ENCODE data around the gene C1QTNF1. TPM values are rescaled to one million over a fixed set of nuclear protein-coding genes. Genes with fewer than 3 reads are reported as not detected.

The C1QTNF1 gene
- total RNA-seq, 1 experiment from 2014 or later: 18.6 TPM

DNA sequence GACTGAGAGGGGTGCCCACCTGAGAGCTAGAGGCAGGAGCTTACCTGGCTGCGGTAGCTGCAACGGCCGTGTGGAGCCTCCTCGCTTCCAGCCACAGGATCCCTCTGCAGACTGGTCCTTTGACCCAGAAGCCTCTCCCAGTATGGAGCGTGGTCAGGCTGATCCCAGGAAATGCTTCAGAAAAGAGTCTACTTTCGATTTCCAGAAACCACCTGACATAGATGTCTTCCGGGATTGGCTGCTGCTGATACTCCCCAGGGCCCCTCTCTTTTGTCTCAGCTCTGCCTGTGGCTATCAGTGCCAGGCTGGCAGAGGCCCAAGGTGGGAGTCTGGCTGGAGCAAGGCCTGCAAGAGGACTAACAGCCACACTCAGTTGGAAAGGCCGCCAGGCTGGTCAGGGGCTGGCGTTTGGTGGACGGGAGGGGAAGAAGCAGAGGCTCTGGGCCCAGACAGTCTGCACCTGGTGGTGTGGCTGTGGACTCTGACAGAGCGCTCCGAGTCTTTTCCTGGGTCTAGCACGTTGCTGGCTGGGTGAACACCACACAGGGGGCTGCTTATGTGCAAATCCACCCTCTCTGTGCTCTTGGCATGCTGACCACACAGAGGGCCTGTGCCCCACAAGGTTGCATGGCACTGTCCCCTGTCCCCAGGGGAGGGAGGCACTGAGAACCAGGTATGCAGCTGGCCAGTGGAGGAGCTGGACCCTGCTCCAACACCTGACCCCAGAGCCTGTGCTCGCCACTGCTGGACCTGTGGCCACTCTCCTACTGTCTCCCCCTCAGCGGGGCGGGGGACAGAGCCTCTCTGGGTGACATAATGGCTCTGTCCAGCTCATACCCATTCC lies 44.0 kb upstream of the C1QTNF1 start, which contains the start of gene LGALS3BP:
Gene LGALS3BP, minus strand, starts transcription at position 144 of the 844 bp plus-strand sequence. CDS start 2,732 bp downstream, outside the sequence.
- POLR2A ChIA-PET (ENCODE audit: unreplicated experiment): no interaction called here
- H3K9me3 ChIP-seq (ENCODE audit: low read length): no peaks in the 10 kb centered on the region
- ATAC-seq (peak; percentile 61), DNase-seq (peak; percentile 54)
- no peak within 1 kb of the TSS for H3K27ac ChIP-seq (ENCODE audit: low read length)
- peaks cover 12% of the 10 kb centered on the region; the same call in 1 of the 2 replicates for H3K79me2 ChIP-seq (ENCODE audit: low read length)
- no peaks in the 10 kb centered on the region for H3F3A ChIP-seq (ENCODE audit: low read length, unreplicated experiment)
- no peaks in the 10 kb centered on the region for H3K36me3 ChIP-seq (ENCODE audit: low read depth, low read length)
- no TSS peak for BruUV-seq (replicated peaks)
- H3K4me2 ChIP-seq (ENCODE audit: low read length): peak within 1 kb of the TSS; percentile 49
- no peaks in the 10 kb centered on the region for H4K20me1 ChIP-seq (ENCODE audit: low read length)
- intact Hi-C loops (cut with micrococcal nuclease): no loop called here
- TF ChIP-seq EZH2 (IDR thresholded peaks at IDR 0.05; ENCODE audit: low read length, unreplicated experiment) (no peak), EZH2phosphoT487 (IDR thresholded peaks at IDR 0.05; ENCODE audit: borderline replicate concordance, low read length) (no peak)
- TF ChIP-seq, protein P1, sequence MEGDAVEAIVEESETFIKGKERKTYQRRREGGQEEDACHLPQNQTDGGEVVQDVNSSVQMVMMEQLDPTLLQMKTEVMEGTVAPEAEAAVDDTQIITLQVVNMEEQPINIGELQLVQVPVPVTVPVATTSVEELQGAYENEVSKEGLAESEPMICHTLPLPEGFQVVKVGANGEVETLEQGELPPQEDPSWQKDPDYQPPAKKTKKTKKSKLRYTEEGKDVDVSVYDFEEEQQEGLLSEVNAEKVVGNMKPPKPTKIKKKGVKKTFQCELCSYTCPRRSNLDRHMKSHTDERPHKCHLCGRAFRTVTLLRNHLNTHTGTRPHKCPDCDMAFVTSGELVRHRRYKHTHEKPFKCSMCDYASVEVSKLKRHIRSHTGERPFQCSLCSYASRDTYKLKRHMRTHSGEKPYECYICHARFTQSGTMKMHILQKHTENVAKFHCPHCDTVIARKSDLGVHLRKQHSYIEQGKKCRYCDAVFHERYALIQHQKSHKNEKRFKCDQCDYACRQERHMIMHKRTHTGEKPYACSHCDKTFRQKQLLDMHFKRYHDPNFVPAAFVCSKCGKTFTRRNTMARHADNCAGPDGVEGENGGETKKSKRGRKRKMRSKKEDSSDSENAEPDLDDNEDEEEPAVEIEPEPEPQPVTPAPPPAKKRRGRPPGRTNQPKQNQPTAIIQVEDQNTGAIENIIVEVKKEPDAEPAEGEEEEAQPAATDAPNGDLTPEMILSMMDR (conservative IDR thresholded peaks at IDR 0.05; ENCODE audit: low read depth, low read length): no peak
- CTCF ChIA-PET: interaction anchor here (0.6 kb wide), 1 partner anchor 66 kb away, joined by 3 read pairs; no protein-coding TSS in a partner anchor
- H2AFZ ChIP-seq (ENCODE audit: low read length): peak within 1 kb of the TSS; percentile 63
- H3K9me2 ChIP-seq (replicated peaks; ENCODE audit: low read length): no peaks in the 10 kb centered on the region
- H3K9ac ChIP-seq (ENCODE audit: low read length): peak within 1 kb of the TSS; percentile 27; the same call in 1 of the 2 replicates
- H3K4me1 ChIP-seq (ENCODE audit: insufficient read depth, low read length): peaks cover 22% of the 10 kb centered on the region
- H3K27me3 ChIP-seq (ENCODE audit: low read length): no peaks in the 10 kb centered on the region
- peak within 1 kb of the TSS; percentile 38; the same call in 1 of the 2 replicates for H3K4me3 ChIP-seq (ENCODE audit: low read length)

DNA sequence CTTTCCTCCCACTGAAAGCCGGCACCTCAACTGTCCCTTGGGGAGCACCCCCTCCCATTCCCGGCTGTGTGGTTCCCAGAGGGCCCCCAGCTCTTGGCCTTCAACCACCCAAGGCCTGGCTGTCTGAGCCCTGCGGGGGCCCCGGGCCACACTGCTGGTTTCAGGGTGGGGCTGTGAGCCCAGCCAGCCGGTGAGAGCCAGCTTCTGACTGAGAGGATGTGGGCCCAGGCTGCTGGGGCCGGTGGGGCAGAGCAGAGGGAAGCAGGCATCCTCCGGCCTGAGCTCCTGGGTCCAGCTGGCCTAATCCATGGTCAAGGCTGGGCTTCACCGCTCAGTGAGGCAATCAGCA lies 43.4 kb upstream of the C1QTNF1 start:
- CTCF ChIA-PET: no interaction called here
- no peaks in the 10 kb centered on the region for H3F3A ChIP-seq (ENCODE audit: low read length, unreplicated experiment)
- no peaks in the 10 kb centered on the region for H3K27me3 ChIP-seq (ENCODE audit: low read length)
- H3K4me2 ChIP-seq (ENCODE audit: low read length): no peak overlapping the region
- DNase-seq (no peak), ATAC-seq (no peak)
- no TSS peak for BruUV-seq (replicated peaks)
- no peak for TF ChIP-seq EZH2phosphoT487 (IDR thresholded peaks at IDR 0.05; ENCODE audit: borderline replicate concordance, low read length)
- no peak for TF ChIP-seq EZH2 (IDR thresholded peaks at IDR 0.05; ENCODE audit: low read length, unreplicated experiment)
- TF ChIP-seq, protein P1 (conservative IDR thresholded peaks at IDR 0.05; ENCODE audit: low read depth, low read length): no peak
- H3K79me2 ChIP-seq (ENCODE audit: low read length): peaks cover 12% of the 10 kb centered on the region; the same call in 1 of the 2 replicates
- intact Hi-C loops (cut with micrococcal nuclease): no loop called here
- H3K27ac ChIP-seq (ENCODE audit: low read length): no peak overlapping the region
- no peak overlapping the region for H3K9ac ChIP-seq (ENCODE audit: low read length)
- no peaks in the 10 kb centered on the region for H3K9me3 ChIP-seq (ENCODE audit: low read length)
- no peaks in the 10 kb centered on the region for H3K9me2 ChIP-seq (replicated peaks; ENCODE audit: low read length)
- H3K36me3 ChIP-seq (ENCODE audit: low read depth, low read length): no peaks in the 10 kb centered on the region
- H4K20me1 ChIP-seq (ENCODE audit: low read length): no peaks in the 10 kb centered on the region
- H3K4me3 ChIP-seq (ENCODE audit: low read length): no peak overlapping the region
- POLR2A ChIA-PET (ENCODE audit: unreplicated experiment): no interaction called here
- H3K4me1 ChIP-seq (ENCODE audit: insufficient read depth, low read length): peaks cover 18% of the 10 kb centered on the region
- no peak overlapping the region for H2AFZ ChIP-seq (ENCODE audit: low read length)

Data from PC-3 (cell line).